SK-N-SH treated with all-trans-retinoic acid at 6 μM for 48 hours (cell line): Measurements from ENCODE around the gene UBASH3B.

Experiments used
- ARNTL ChIP-seq: fragments of 450-650 bp; formaldehyde crosslinking; IDR thresholded peaks from 2 replicates; pipeline ENCODE4 v1.5.0; 2020; ENCODE audit warnings: low read depth, mild to moderate bottlenecking, moderate library complexity, borderline replicate concordance
- CREB5 ChIP-seq: fragments of 250-450 bp; sonication (Bioruptor Pico); IDR thresholded peaks from 2 replicates; pipeline ENCODE4 v1.5.1; 2020; ENCODE audit warnings: low read depth, mild to moderate bottlenecking, moderate library complexity
- CSRNP3 ChIP-seq: fragments of 250-450 bp; sonication (Bioruptor Pico); IDR thresholded peaks from 2 replicates; pipeline ENCODE4 v1.5.1; 2021; ENCODE audit warnings: mild to moderate bottlenecking, moderate library complexity
- POU6F1 ChIP-seq: fragments of 250-450 bp; sonication (Bioruptor Pico); IDR thresholded peaks from 2 replicates; pipeline ENCODE4 v1.8.0; 2021; ENCODE audit warnings: low read depth, mild to moderate bottlenecking, moderate library complexity, borderline replicate concordance
- RARB ChIP-seq: fragments of 250-450 bp; sonication (Bioruptor Pico); IDR thresholded peaks from 2 replicates; pipeline ENCODE4 v1.8.0; 2021; ENCODE audit warnings: mild to moderate bottlenecking, moderate library complexity
- TCF4 ChIP-seq: fragments of 250-450 bp; sonication (Bioruptor Pico); IDR thresholded peaks from 2 replicates; pipeline ENCODE4 v1.8.0; 2021; ENCODE audit warnings: mild to moderate bottlenecking, moderate library complexity, borderline replicate concordance
- TOX ChIP-seq: fragments of 250-450 bp; sonication (Bioruptor Pico); IDR thresholded peaks from 2 replicates; pipeline ENCODE4 v1.8.0; 2021; ENCODE audit warnings: mild to moderate bottlenecking, moderate library complexity, borderline replicate concordance
- ZC3H10 ChIP-seq: fragments of 250-450 bp; sonication (Bioruptor Pico); IDR thresholded peaks from 2 replicates; pipeline ENCODE4 v1.5.1; 2021; ENCODE audit warnings: mild to moderate bottlenecking, moderate library complexity
- ZNF565 ChIP-seq: fragments of 450-650 bp; formaldehyde crosslinking; conservative IDR thresholded peaks from 2 replicates; pipeline ENCODE4 v1.5.0; 2020; ENCODE audit warnings: low read depth, mild to moderate bottlenecking, moderate library complexity
- ZNF70 ChIP-seq: fragments of 450-650 bp; formaldehyde crosslinking; IDR thresholded peaks from 2 replicates; pipeline ENCODE4 v1.5.0; 2020; ENCODE audit warnings: mild to moderate bottlenecking, moderate library complexity
- ZNF8 ChIP-seq: fragments of 450-650 bp; formaldehyde crosslinking; IDR thresholded peaks from 2 replicates; pipeline ENCODE4 v1.5.0; 2020; ENCODE audit warnings: mild to moderate bottlenecking, moderate library complexity
- TF ChIP-seq, protein P1 (sequence below): fragments of 250-450 bp; sonication (Bioruptor Pico); IDR thresholded peaks from 2 replicates; pipeline ENCODE4 v1.8.0; 2020; ENCODE audit warnings: mild to moderate bottlenecking, moderate library complexity, borderline replicate concordance
- TF ChIP-seq, protein P2 (sequence below): fragments of 250-450 bp; sonication (Bioruptor Pico); IDR thresholded peaks from 2 replicates; pipeline ENCODE4 v1.5.0; 2020; ENCODE audit warnings: mild to moderate bottlenecking, moderate library complexity

DNA sequence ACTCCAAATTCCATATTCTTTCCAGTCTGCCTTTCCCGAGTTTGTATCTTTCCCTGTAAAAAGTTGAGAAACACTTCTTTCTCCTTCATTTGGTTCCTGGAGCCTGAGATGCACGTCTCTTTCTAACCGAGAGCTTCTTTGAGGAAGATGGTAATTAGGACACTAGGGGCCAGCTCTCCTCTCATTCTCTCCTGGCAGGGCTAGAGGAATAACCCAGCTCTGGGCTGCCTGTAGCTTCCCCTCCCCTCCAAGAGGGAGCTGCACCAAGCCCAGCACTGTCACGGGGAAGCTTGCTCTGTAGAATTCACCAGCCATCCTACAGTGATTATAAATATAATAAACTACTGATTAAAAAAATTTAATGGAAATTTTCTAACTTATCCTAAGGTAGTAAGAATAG lies 26.9 kb downstream of the UBASH3B start:
- no peak for TF ChIP-seq POU6F1
- no peak for TF ChIP-seq ARNTL
- no peak for TF ChIP-seq RARB (CRISPR knock-in tag)
- no peak for TF ChIP-seq CREB5 (CRISPR knock-in tag)
- TF ChIP-seq CSRNP3 (CRISPR knock-in tag) = no peak
- no peak for TF ChIP-seq ZNF70 (CRISPR knock-in tag)
- TF ChIP-seq, protein P1, sequence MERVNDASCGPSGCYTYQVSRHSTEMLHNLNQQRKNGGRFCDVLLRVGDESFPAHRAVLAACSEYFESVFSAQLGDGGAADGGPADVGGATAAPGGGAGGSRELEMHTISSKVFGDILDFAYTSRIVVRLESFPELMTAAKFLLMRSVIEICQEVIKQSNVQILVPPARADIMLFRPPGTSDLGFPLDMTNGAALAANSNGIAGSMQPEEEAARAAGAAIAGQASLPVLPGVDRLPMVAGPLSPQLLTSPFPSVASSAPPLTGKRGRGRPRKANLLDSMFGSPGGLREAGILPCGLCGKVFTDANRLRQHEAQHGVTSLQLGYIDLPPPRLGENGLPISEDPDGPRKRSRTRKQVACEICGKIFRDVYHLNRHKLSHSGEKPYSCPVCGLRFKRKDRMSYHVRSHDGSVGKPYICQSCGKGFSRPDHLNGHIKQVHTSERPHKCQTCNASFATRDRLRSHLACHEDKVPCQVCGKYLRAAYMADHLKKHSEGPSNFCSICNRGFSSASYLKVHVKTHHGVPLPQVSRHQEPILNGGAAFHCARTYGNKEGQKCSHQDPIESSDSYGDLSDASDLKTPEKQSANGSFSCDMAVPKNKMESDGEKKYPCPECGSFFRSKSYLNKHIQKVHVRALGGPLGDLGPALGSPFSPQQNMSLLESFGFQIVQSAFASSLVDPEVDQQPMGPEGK (CRISPR knock-in tag) = no peak
- TF ChIP-seq, protein P2, sequence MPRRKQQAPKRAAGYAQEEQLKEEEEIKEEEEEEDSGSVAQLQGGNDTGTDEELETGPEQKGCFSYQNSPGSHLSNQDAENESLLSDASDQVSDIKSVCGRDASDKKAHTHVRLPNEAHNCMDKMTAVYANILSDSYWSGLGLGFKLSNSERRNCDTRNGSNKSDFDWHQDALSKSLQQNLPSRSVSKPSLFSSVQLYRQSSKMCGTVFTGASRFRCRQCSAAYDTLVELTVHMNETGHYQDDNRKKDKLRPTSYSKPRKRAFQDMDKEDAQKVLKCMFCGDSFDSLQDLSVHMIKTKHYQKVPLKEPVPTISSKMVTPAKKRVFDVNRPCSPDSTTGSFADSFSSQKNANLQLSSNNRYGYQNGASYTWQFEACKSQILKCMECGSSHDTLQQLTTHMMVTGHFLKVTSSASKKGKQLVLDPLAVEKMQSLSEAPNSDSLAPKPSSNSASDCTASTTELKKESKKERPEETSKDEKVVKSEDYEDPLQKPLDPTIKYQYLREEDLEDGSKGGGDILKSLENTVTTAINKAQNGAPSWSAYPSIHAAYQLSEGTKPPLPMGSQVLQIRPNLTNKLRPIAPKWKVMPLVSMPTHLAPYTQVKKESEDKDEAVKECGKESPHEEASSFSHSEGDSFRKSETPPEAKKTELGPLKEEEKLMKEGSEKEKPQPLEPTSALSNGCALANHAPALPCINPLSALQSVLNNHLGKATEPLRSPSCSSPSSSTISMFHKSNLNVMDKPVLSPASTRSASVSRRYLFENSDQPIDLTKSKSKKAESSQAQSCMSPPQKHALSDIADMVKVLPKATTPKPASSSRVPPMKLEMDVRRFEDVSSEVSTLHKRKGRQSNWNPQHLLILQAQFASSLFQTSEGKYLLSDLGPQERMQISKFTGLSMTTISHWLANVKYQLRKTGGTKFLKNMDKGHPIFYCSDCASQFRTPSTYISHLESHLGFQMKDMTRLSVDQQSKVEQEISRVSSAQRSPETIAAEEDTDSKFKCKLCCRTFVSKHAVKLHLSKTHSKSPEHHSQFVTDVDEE (CRISPR knock-in tag) = no peak
- no peak for TF ChIP-seq TCF4 (CRISPR knock-in tag)
- TF ChIP-seq ZNF565 = no peak
- no peak for TF ChIP-seq ZNF8 (CRISPR knock-in tag)
- TF ChIP-seq TOX = no peak
- TF ChIP-seq ZC3H10 (CRISPR knock-in tag) = no peak
